Measurements from ENCODE around the gene BEND7. TPM values are rescaled to one million over a fixed set of nuclear protein-coding genes. Genes with fewer than 3 reads are reported as not detected.

Gene BEND7
- polyA plus RNA-seq, 1 of the 3 experiments (the other 2 are of a cell fraction): 9.2 TPM

GRCh38 chr10:13420532-13421307 is 108.1 kb downstream of the BEND7 start:
- ChIA-PET CTCF (interaction anchor here (1.0 to 1.5 kb wide), 2 partner anchors 20 to 49 kb away, joined by 4 to 8 read pairs; no protein-coding TSS in a partner anchor), POLR2A (no interaction called here)
- no peaks in the 10 kb centered on the region for H3K4me1 ChIP-seq (ENCODE audit: control insufficient read depth in 1 of 2, insufficient read depth in 2 of 2, low read depth in 1 of 2, low read length in 1 of 2)
- no peaks in the 10 kb centered on the region for H3K9me2 ChIP-seq
- H2AFZ ChIP-seq (ENCODE audit: low read depth): no peak overlapping the region
- TF ChIP-seq RCOR1 (IDR thresholded peaks at IDR 0.05; ENCODE audit: low read length): no peak
- no peak for TF ChIP-seq EP300 (IDR thresholded peaks at IDR 0.05; ENCODE audit: borderline replicate concordance in 1 of 2, low read depth in 1 of 2, low read length in 1 of 2)
- TF ChIP-seq RAD21 (IDR thresholded peaks at IDR 0.05; ENCODE audit: low read length): no peak
- no peak for TF ChIP-seq TEAD4 (IDR thresholded peaks at IDR 0.05; ENCODE audit: borderline replicate concordance, insufficient read depth)
- TF ChIP-seq FOSL2 (IDR thresholded peaks at IDR 0.05; ENCODE audit: borderline replicate concordance, low read depth): no peak
- no peak for TF ChIP-seq NRF1 (IDR thresholded peaks at IDR 0.05; ENCODE audit: low read depth, low read length)
- TF ChIP-seq SIN3A (IDR thresholded peaks at IDR 0.05; ENCODE audit: borderline replicate concordance, low read depth, low read length): no peak
- TF ChIP-seq TCF12 (IDR thresholded peaks at IDR 0.05): no peak
- no peak for TF ChIP-seq FOXJ3 (CRISPR knock-in tag; IDR thresholded peaks at IDR 0.05)
- no peak overlapping the region for H3K27ac ChIP-seq (ENCODE audit: low read depth in 2 of 2, low read length in 1 of 2)
- H3F3A ChIP-seq (replicated peaks; ENCODE audit: insufficient read depth): no peaks in the 10 kb centered on the region
- H3K9me3 ChIP-seq: no peaks in the 10 kb centered on the region
- no peak overlapping the region for H3K9ac ChIP-seq
- H3K4me2 ChIP-seq: no peak overlapping the region
- no peak overlapping the region for H3K4me3 ChIP-seq (ENCODE audit: low read depth in 2 of 2, low read length in 1 of 2)
- H3K79me2 ChIP-seq (ENCODE audit: insufficient read depth): no peaks in the 10 kb centered on the region
- no peaks in the 10 kb centered on the region; the same call in 1 of the 2 replicates for H3K27me3 ChIP-seq (ENCODE audit: insufficient read depth)
- no peak for DNase-seq
- H3K36me3 ChIP-seq (replicated peaks in 1 of 2; ENCODE audit: control insufficient read depth in 1 of 2, insufficient read depth in 2 of 2, low read length in 1 of 2): no peaks in the 10 kb centered on the region
- H4K20me1 ChIP-seq (ENCODE audit: insufficient read depth): no peaks in the 10 kb centered on the region
- 69% methylated on average over 13 of the region's 13 CpGs for WGBS (ENCODE audit: low lambda C conversion rate)

- H3K4me2 ChIP-seq: no peak overlapping the region
- WGBS (ENCODE audit: low lambda C conversion rate): 61% methylated on average over 9 of the region's 9 CpGs
- H3K4me1 ChIP-seq (ENCODE audit: control insufficient read depth in 1 of 2, insufficient read depth in 2 of 2, low read depth in 1 of 2, low read length in 1 of 2): no peaks in the 10 kb centered on the region
- no peaks in the 10 kb centered on the region for H4K20me1 ChIP-seq (ENCODE audit: insufficient read depth)
- no peaks in the 10 kb centered on the region for H3K9me3 ChIP-seq
- no peak for DNase-seq
- no peak for TF ChIP-seq USF2 (IDR thresholded peaks at IDR 0.05; ENCODE audit: borderline replicate concordance, low read depth, low read length)
- TF ChIP-seq MAX (IDR thresholded peaks at IDR 0.05; ENCODE audit: low read depth): no peak
- TF ChIP-seq TEAD4 (IDR thresholded peaks at IDR 0.05; ENCODE audit: borderline replicate concordance, insufficient read depth): no peak
- no peak for TF ChIP-seq CTCF (IDR thresholded peaks at IDR 0.05)
- no peak for TF ChIP-seq RXRA (IDR thresholded peaks at IDR 0.05; ENCODE audit: borderline replicate concordance, low read depth)
- H3K27me3 ChIP-seq (ENCODE audit: insufficient read depth): no peaks in the 10 kb centered on the region
- H3K36me3 ChIP-seq (replicated peaks in 1 of 2; ENCODE audit: control insufficient read depth in 1 of 2, insufficient read depth in 2 of 2, low read length in 1 of 2): no peaks in the 10 kb centered on the region
- H3F3A ChIP-seq (replicated peaks; ENCODE audit: insufficient read depth): no peaks in the 10 kb centered on the region
- H2AFZ ChIP-seq (ENCODE audit: low read depth): no peak overlapping the region
- H3K9me2 ChIP-seq: no peaks in the 10 kb centered on the region
- H3K4me3 ChIP-seq (ENCODE audit: low read depth in 2 of 2, low read length in 1 of 2): no peak overlapping the region
- POLR2A ChIA-PET: no interaction called here
- CTCF ChIA-PET: interaction anchor here (0.6 to 5.1 kb wide), 2 partner anchors 23 to 1744 kb away, joined by 4 to 26 read pairs; no protein-coding TSS in a partner anchor
- H3K9ac ChIP-seq: no peak overlapping the region
- H3K79me2 ChIP-seq (ENCODE audit: insufficient read depth): no peaks in the 10 kb centered on the region
- H3K27ac ChIP-seq (ENCODE audit: low read depth in 2 of 2, low read length in 1 of 2): no peak overlapping the region
These were observed 111.2 kb downstream of the BEND7 start for GRCh38 chr10:13417459-13418126.
